Caco-2 (cell line): ENCODE measurements around the gene C1D. TPM values are rescaled to one million over a fixed set of nuclear protein-coding genes. Genes with fewer than 3 reads are reported as not detected.
"Not testable (repeated sequence)": the region's sequence is repeated elsewhere in the genome, so short reads cannot be mapped to it uniquely, and the experiment has no call there.

Experiments
- BruUV-seq: library from RNA; stranded (reverse); fragments of 400-500 nt; replicated peaks from 2 replicates; lab custom pipeline; 2021; lab: Mats Ljungman, UMichigan
- CTCF ChIA-PET: fragments of 300-600 bp; sonication (Branson Sonifier 250); formaldehyde crosslinking; loops from one replicate; lab custom pipeline; 2022; ENCODE audit warnings: antibody characterized with exemption; lab: Charles Lee
- POLR2A ChIA-PET: fragments of 300-600 bp; sonication (Branson Sonifier 250); formaldehyde crosslinking; loops from one replicate; lab custom pipeline; 2022; ENCODE audit warnings: antibody characterized with exemption; lab: Charles Lee
- DNase-seq, 2 experiments: peaks; one replicate each; pipeline versions ENCODE4 v3.0.0 to v3.0.0-alpha.2; 2020 to 2022
- H3K27me3 ChIP-seq: replicated peaks from 2 replicates; pipeline ENCODE4 v1.6.0; 2011; ENCODE audit warnings: low read length; ENCODE audit not compliant: control insufficient read depth, insufficient read depth
- H3K36me3 ChIP-seq: 2 replicates; pipeline ENCODE4 v1.5.1; 2011; ENCODE audit warnings: low read length; ENCODE audit not compliant: control insufficient read depth, insufficient read depth
- H3K4me1 ChIP-seq: fragments of 250-450 bp; sonication (Bioruptor Pico); 2 replicates; pipeline ENCODE4 v1.5.1; 2020; ENCODE audit warnings: mild to moderate bottlenecking
- H3K4me3 ChIP-seq: 2 replicates; pipeline ENCODE4 v1.5.1; 2011; ENCODE audit warnings: low read depth, mild to moderate bottlenecking, control low read depth, low read length
- H3K9me3 ChIP-seq: fragments of 250-450 bp; sonication (Bioruptor Pico); 2 replicates; pipeline ENCODE4 v1.5.1; 2020; ENCODE audit warnings: mild to moderate bottlenecking, moderate library complexity
- H3K27ac Mint-ChIP-seq: one replicate; pipeline ENCODE4 v1.8.0; 2022; ENCODE audit warnings: mixed read lengths; ENCODE audit not compliant: unreplicated experiment
- H3K27me3 Mint-ChIP-seq: one replicate; pipeline ENCODE4 v1.8.0; 2022; ENCODE audit warnings: mixed read lengths; ENCODE audit not compliant: insufficient read depth, unreplicated experiment
- H3K36me3 Mint-ChIP-seq: one replicate; pipeline ENCODE4 v1.8.0; 2022; ENCODE audit warnings: mild to moderate bottlenecking, mixed read lengths; ENCODE audit not compliant: insufficient read depth, unreplicated experiment
- H3K4me1 Mint-ChIP-seq: one replicate; pipeline ENCODE4 v1.8.0; 2022; ENCODE audit warnings: low read depth, mixed read lengths; ENCODE audit not compliant: unreplicated experiment
- H3K4me3 Mint-ChIP-seq: one replicate; pipeline ENCODE4 v1.8.0; 2022; ENCODE audit warnings: mild to moderate bottlenecking, moderate library complexity, mixed read lengths; ENCODE audit not compliant: unreplicated experiment
- H3K9me3 Mint-ChIP-seq: one replicate; pipeline ENCODE4 v1.8.0; 2022; ENCODE audit warnings: mixed read lengths; ENCODE audit not compliant: unreplicated experiment
- CTCF ChIP-seq, 2 experiments: fragments of 200-600 bp in 1 of 2; IDR thresholded peaks; 1 replicate in 1 of 2; 2 replicates in 1 of 2; pipeline versions ENCODE4 v1.5.1 to v1.8.0; 2011 to 2022; ENCODE audit warnings: antibody characterized with exemption in 1 of 2, control low read depth in 1 of 2, inconsistent platforms in 1 of 2, low read depth in 1 of 2, low read length in 1 of 2, mild to moderate bottlenecking in 1 of 2, moderate library complexity in 1 of 2; ENCODE audit not compliant: insufficient read depth in 1 of 2, severe bottlenecking in 1 of 2, unreplicated experiment in 1 of 2
- intact Hi-C: fragments of 100-400 bp; cut with micrococcal nuclease; formaldehyde crosslinking; loops from one replicate; pipeline ENCODE4 v1.10.0; 2022; ENCODE audit not compliant: unreplicated experiment
- total RNA-seq: library from RNA; stranded (reverse); gene quantifications from 2 replicates; pipeline ENCODE4 v1.2.3, GENCODE V29; 2022

C1D gene
- total RNA-seq, 1 experiment from 2014 or later: 23.7 TPM

GRCh38 chr2:68086166-68086565 is 23.4 kb upstream of the C1D start:
- CTCF ChIA-PET: interaction anchor here (0.8 kb wide), 1 partner anchor 196 kb away, joined by 4 read pairs; no protein-coding TSS in a partner anchor

GRCh38 chr2:68083346-68083745 is 20.5 kb upstream of the C1D start:
- H3K27ac Mint-ChIP-seq: no peak overlapping the region
- DNase-seq: no peak
- H3K27me3 Mint-ChIP-seq: peaks cover 3% of the 10 kb centered on the region
- H3K9me3 ChIP-seq: no peaks in the 10 kb centered on the region
- H3K4me3 ChIP-seq: no peak overlapping the region
- no peak overlapping the region for H3K4me3 Mint-ChIP-seq
- H3K27me3 ChIP-seq: no peaks in the 10 kb centered on the region
- H3K36me3 Mint-ChIP-seq: no peaks in the 10 kb centered on the region
- POLR2A ChIA-PET: no interaction called here
- H3K4me1 ChIP-seq: no peaks in the 10 kb centered on the region
- CTCF ChIA-PET: no interaction called here
- intact Hi-C loops: no loop called here
- no peak for TF ChIP-seq CTCF (IDR thresholded peaks at IDR 0.05; ENCODE audit: insufficient read depth in 1 of 2, low read depth in 1 of 2, low read length in 1 of 2, severe bottlenecking in 1 of 2, unreplicated experiment in 1 of 2)
- no peaks in the 10 kb centered on the region for H3K36me3 ChIP-seq
- no peaks in the 10 kb centered on the region for H3K4me1 Mint-ChIP-seq
- H3K9me3 Mint-ChIP-seq: no peaks in the 10 kb centered on the region
- no TSS peak for BruUV-seq

More at GRCh38 chr2:68086166-68086565, 23.4 kb upstream of the C1D start:
- no TSS peak for BruUV-seq
- Histone ChIP-seq H3K36me3 (no peaks in the 10 kb centered on the region), H3K27me3 (no peaks in the 10 kb centered on the region), H3K4me1 (0 out of 2 replicates have a peak, but pooled peaks cover 3% of the 10 kb centered on the region), H3K9me3 (no peaks in the 10 kb centered on the region), H3K4me3 (no peak overlapping the region)
- H3K27me3 Mint-ChIP-seq: peaks cover 3% of the 10 kb centered on the region
- TF ChIP-seq CTCF (IDR thresholded peaks at IDR 0.05; ENCODE audit: insufficient read depth in 1 of 2, low read depth in 1 of 2, low read length in 1 of 2, severe bottlenecking in 1 of 2, unreplicated experiment in 1 of 2): no peak
- no peaks in the 10 kb centered on the region for H3K4me1 Mint-ChIP-seq
- intact Hi-C loops: no loop called here
- no peaks in the 10 kb centered on the region for H3K9me3 Mint-ChIP-seq
- POLR2A ChIA-PET: no interaction called here
- no peak overlapping the region for H3K27ac Mint-ChIP-seq
- no peaks in the 10 kb centered on the region for H3K36me3 Mint-ChIP-seq
- no peak overlapping the region for H3K4me3 Mint-ChIP-seq
- DNase-seq: no peak

GRCh38 chr2:68074050-68074449 is 11.2 kb upstream of the C1D start:
- Histone ChIP-seq H3K4me3 (no peak overlapping the region), H3K27me3 (no peaks in the 10 kb centered on the region), H3K36me3 (no peaks in the 10 kb centered on the region), H3K9me3 (peaks cover 3% of the 10 kb centered on the region; the same call in 1 of the 2 replicates), H3K4me1 (no peaks in the 10 kb centered on the region)
- no peaks in the 10 kb centered on the region for H3K36me3 Mint-ChIP-seq
- POLR2A ChIA-PET: no interaction called here
- no peaks in the 10 kb centered on the region for H3K9me3 Mint-ChIP-seq
- peaks cover 5% of the 10 kb centered on the region for H3K27me3 Mint-ChIP-seq
- CTCF ChIA-PET: no interaction called here
- H3K27ac Mint-ChIP-seq: no peak overlapping the region
- no TSS peak for BruUV-seq
- no peak overlapping the region for H3K4me3 Mint-ChIP-seq
- intact Hi-C loops: no loop called here
- no peak for DNase-seq
- no peak for TF ChIP-seq CTCF (IDR thresholded peaks at IDR 0.05; ENCODE audit: insufficient read depth in 1 of 2, low read depth in 1 of 2, low read length in 1 of 2, severe bottlenecking in 1 of 2, unreplicated experiment in 1 of 2)
- H3K4me1 Mint-ChIP-seq: no peaks in the 10 kb centered on the region

GRCh38 chr2:68063797-68064646 is 1.2 kb upstream of the C1D start:
- peaks cover 17% of the 10 kb centered on the region; the same call in 1 of the 2 replicates for H3K4me1 ChIP-seq
- Mint-ChIP-seq H3K4me3 (peak overlapping the region; percentile 94), H3K36me3 (peaks cover 10% of the 10 kb centered on the region)
- H3K27ac Mint-ChIP-seq, POLR2A ChIA-PET, H3K36me3 ChIP-seq, H3K27me3 Mint-ChIP-seq, BruUV-seq, H3K9me3 Mint-ChIP-seq, H3K27me3 ChIP-seq, H3K9me3 ChIP-seq, CTCF ChIA-PET, H3K4me1 Mint-ChIP-seq: not testable (repeated sequence)
- intact Hi-C loops: loop anchor here (2.0 kb wide), 1 partner anchor 47 kb away; no protein-coding TSS in a partner anchor
- H3K4me3 ChIP-seq: peak overlapping the region; percentile 62
- peak; percentile 59 to 70 for DNase-seq
